ENCODE data around the gene FGFR2. TPM values are rescaled to one million over a fixed set of nuclear protein-coding genes. Genes with fewer than 3 reads are reported as not detected.

The FGFR2 gene
- total RNA-seq, 2 experiments from 2014 or later = not detected

- intact Hi-C loops (cut with micrococcal nuclease; ENCODE audit: unreplicated experiment) = no loop called here
- CTCF ChIA-PET (ENCODE audit: unreplicated experiment) = no interaction called here
- H4K20me1 ChIP-seq (ENCODE audit: insufficient read depth, low read length) = no peaks in the 10 kb centered on the region
- no peaks in the 10 kb centered on the region for H3K79me2 ChIP-seq (ENCODE audit: insufficient read depth, low read depth, low read length)
- H3K4me3 ChIP-seq (ENCODE audit: low read depth, low read length, poor library complexity, severe bottlenecking) = no peak overlapping the region
- no TSS peak for BruUV-seq (replicated peaks)
- DNase-seq (ENCODE audit: low spot score) = no peak
- H3K36me3 ChIP-seq (ENCODE audit: insufficient read depth, low read length) = no peaks in the 10 kb centered on the region
- H3K4me2 ChIP-seq (ENCODE audit: low read length) = no peak overlapping the region
- no peak overlapping the region for H3K27ac ChIP-seq (ENCODE audit: low read depth, low read length, poor library complexity, severe bottlenecking)
- H3K4me1 ChIP-seq (ENCODE audit: insufficient read depth, low read length, poor library complexity, severe bottlenecking) = no peaks in the 10 kb centered on the region
- H3K9me3 ChIP-seq (ENCODE audit: low read length) = no peaks in the 10 kb centered on the region
- POLR2A ChIA-PET = interaction anchor here (0.6 kb wide), 1 partner anchor 584 kb away, joined by 7 read pairs; no protein-coding TSS in a partner anchor
- TF ChIP-seq EZH2phosphoT487 (IDR thresholded peaks at IDR 0.05; ENCODE audit: borderline replicate concordance, low read depth, low read length) (no peak), CTCF (conservative IDR thresholded peaks at IDR 0.05; ENCODE audit: low read length) (no peak)
- H2AFZ ChIP-seq (ENCODE audit: low read length) = no peak overlapping the region
- H3K9me2 ChIP-seq (ENCODE audit: insufficient read depth, low read length) = no peaks in the 10 kb centered on the region
These were observed 89.1 kb downstream of the FGFR2 start for GRCh38 chr10:121509112-121509511.

GRCh38 chr10:121503587-121504051 is 94.6 kb downstream of the FGFR2 start:
- H3K4me3 ChIP-seq (ENCODE audit: low read depth, low read length, poor library complexity, severe bottlenecking) = no peak overlapping the region
- CTCF ChIA-PET (ENCODE audit: unreplicated experiment) = no interaction called here
- H4K20me1 ChIP-seq (ENCODE audit: insufficient read depth, low read length) = no peaks in the 10 kb centered on the region
- TF ChIP-seq CTCF (conservative IDR thresholded peaks at IDR 0.05; ENCODE audit: low read length) = no peak
- TF ChIP-seq EZH2phosphoT487 (IDR thresholded peaks at IDR 0.05; ENCODE audit: borderline replicate concordance, low read depth, low read length) = no peak
- H3K36me3 ChIP-seq (ENCODE audit: insufficient read depth, low read length) = no peaks in the 10 kb centered on the region
- no peak overlapping the region for H3K27ac ChIP-seq (ENCODE audit: low read depth, low read length, poor library complexity, severe bottlenecking)
- H3K4me2 ChIP-seq (ENCODE audit: low read length) = no peak overlapping the region
- H3K9me3 ChIP-seq (ENCODE audit: low read length) = no peaks in the 10 kb centered on the region
- POLR2A ChIA-PET = no interaction called here
- intact Hi-C loops (cut with micrococcal nuclease; ENCODE audit: unreplicated experiment) = no loop called here
- no peaks in the 10 kb centered on the region for H3K4me1 ChIP-seq (ENCODE audit: insufficient read depth, low read length, poor library complexity, severe bottlenecking)
- BruUV-seq (replicated peaks) = no TSS peak
- H3K79me2 ChIP-seq (ENCODE audit: insufficient read depth, low read depth, low read length) = no peaks in the 10 kb centered on the region
- H3K9me2 ChIP-seq (ENCODE audit: insufficient read depth, low read length) = no peaks in the 10 kb centered on the region
- no peak for DNase-seq (ENCODE audit: low spot score)
- H2AFZ ChIP-seq (ENCODE audit: low read length) = no peak overlapping the region

DNA sequence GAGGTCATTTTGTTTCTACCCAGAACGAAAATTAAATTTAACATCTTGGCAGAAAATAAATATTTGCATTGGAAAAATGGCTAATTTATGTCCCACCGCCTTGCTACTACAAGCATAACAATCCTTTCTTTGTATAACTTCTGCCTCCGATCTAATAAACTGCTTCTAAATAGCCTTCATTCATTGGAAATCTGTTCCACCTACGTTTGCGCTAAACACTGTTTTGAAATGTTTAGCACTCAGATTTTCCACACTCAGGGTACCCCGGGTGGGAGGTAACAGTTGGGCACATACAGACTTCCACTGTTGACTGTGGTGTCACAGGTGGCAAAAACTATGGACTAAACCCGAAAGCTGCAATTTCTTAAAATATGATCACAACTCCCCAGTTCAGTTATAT is 96.4 kb downstream of the FGFR2 start:
- CTCF ChIA-PET (ENCODE audit: unreplicated experiment) = no interaction called here
- Histone ChIP-seq H3K4me3 (ENCODE audit: low read depth, low read length, poor library complexity, severe bottlenecking) (no peak overlapping the region), H3K27ac (ENCODE audit: low read depth, low read length, poor library complexity, severe bottlenecking) (no peak overlapping the region), H3K4me1 (ENCODE audit: insufficient read depth, low read length, poor library complexity, severe bottlenecking) (no peaks in the 10 kb centered on the region), H3K36me3 (ENCODE audit: insufficient read depth, low read length) (no peaks in the 10 kb centered on the region), H3K9me3 (ENCODE audit: low read length) (no peaks in the 10 kb centered on the region), H3K79me2 (ENCODE audit: insufficient read depth, low read depth, low read length) (no peaks in the 10 kb centered on the region), H3K9me2 (ENCODE audit: insufficient read depth, low read length) (no peaks in the 10 kb centered on the region), H4K20me1 (ENCODE audit: insufficient read depth, low read length) (no peaks in the 10 kb centered on the region), H3K4me2 (ENCODE audit: low read length) (no peak overlapping the region), H2AFZ (ENCODE audit: low read length) (no peak overlapping the region)
- intact Hi-C loops (cut with micrococcal nuclease; ENCODE audit: unreplicated experiment) = no loop called here
- POLR2A ChIA-PET = interaction anchor here (0.6 to 1.4 kb wide), 3 partner anchors 8 to 32 kb away, joined by 3 to 4 read pairs (median 3); no protein-coding TSS in a partner anchor
- no TSS peak for BruUV-seq (replicated peaks)
- DNase-seq (ENCODE audit: low spot score) = no peak
- no peak for TF ChIP-seq EZH2phosphoT487 (IDR thresholded peaks at IDR 0.05; ENCODE audit: borderline replicate concordance, low read depth, low read length)
- TF ChIP-seq CTCF (conservative IDR thresholded peaks at IDR 0.05; ENCODE audit: low read length) = no peak

Measured in OCI-LY7 (cell line).